ENCODE results near the gene PTPN4. TPM values are rescaled to one million over a fixed set of nuclear protein-coding genes. Genes with fewer than 3 reads are reported as not detected.

Gene PTPN4
- total RNA-seq, 1 experiment from 2014 or later = 46.8 TPM

- Mint-ChIP-seq H3K27me3 (ENCODE audit: insufficient read depth, unreplicated experiment) (no peaks in the 10 kb centered on the region), H3K4me3 (ENCODE audit: unreplicated experiment) (no peak overlapping the region), H3K27ac (ENCODE audit: unreplicated experiment) (no peak overlapping the region), H3K9me3 (ENCODE audit: unreplicated experiment) (no peaks in the 10 kb centered on the region), H3K36me3 (ENCODE audit: insufficient read depth, unreplicated experiment) (peaks cover 14% of the 10 kb centered on the region), H3K4me1 (ENCODE audit: low read depth, unreplicated experiment) (no peaks in the 10 kb centered on the region)
- H3K36me3 ChIP-seq (ENCODE audit: control insufficient read depth, insufficient read depth, low read length) = no peaks in the 10 kb centered on the region
- no peak for DNase-seq
- ChIA-PET POLR2A (no interaction called here), CTCF (no interaction called here)
- BruUV-seq (replicated peaks) = no TSS peak
- H3K27me3 ChIP-seq (replicated peaks; ENCODE audit: control insufficient read depth, insufficient read depth, low read length) = no peaks in the 10 kb centered on the region
- no peaks in the 10 kb centered on the region for H3K4me1 ChIP-seq
- no peak for TF ChIP-seq CTCF (IDR thresholded peaks at IDR 0.05; ENCODE audit: insufficient read depth in 1 of 2, low read depth in 1 of 2, low read length in 1 of 2, severe bottlenecking in 1 of 2, unreplicated experiment in 1 of 2)
- no peak overlapping the region for H3K4me3 ChIP-seq (ENCODE audit: low read depth, low read length)
- intact Hi-C loops (cut with micrococcal nuclease; ENCODE audit: unreplicated experiment) = no loop called here
- H3K9me3 ChIP-seq = no peaks in the 10 kb centered on the region
These were observed 173.1 kb downstream of the PTPN4 start for GRCh38 chr2:119932809-119933208.

- H3K4me3 ChIP-seq (ENCODE audit: low read depth, low read length) = no peak overlapping the region
- no peaks in the 10 kb centered on the region for H3K4me1 ChIP-seq
- ChIA-PET POLR2A (no interaction called here), CTCF (no interaction called here)
- H3K36me3 ChIP-seq (ENCODE audit: control insufficient read depth, insufficient read depth, low read length) = no peaks in the 10 kb centered on the region
- intact Hi-C loops (cut with micrococcal nuclease; ENCODE audit: unreplicated experiment) = no loop called here
- H3K4me3 Mint-ChIP-seq (ENCODE audit: unreplicated experiment) = no peak overlapping the region
- H3K36me3 Mint-ChIP-seq (ENCODE audit: insufficient read depth, unreplicated experiment) = peaks cover 14% of the 10 kb centered on the region
- H3K9me3 ChIP-seq = no peaks in the 10 kb centered on the region
- H3K27ac Mint-ChIP-seq (ENCODE audit: unreplicated experiment) = no peak overlapping the region
- no peak for TF ChIP-seq CTCF (IDR thresholded peaks at IDR 0.05; ENCODE audit: insufficient read depth in 1 of 2, low read depth in 1 of 2, low read length in 1 of 2, severe bottlenecking in 1 of 2, unreplicated experiment in 1 of 2)
- H3K27me3 ChIP-seq (replicated peaks; ENCODE audit: control insufficient read depth, insufficient read depth, low read length) = no peaks in the 10 kb centered on the region
- no TSS peak for BruUV-seq (replicated peaks)
- H3K27me3 Mint-ChIP-seq (ENCODE audit: insufficient read depth, unreplicated experiment) = no peaks in the 10 kb centered on the region
- no peaks in the 10 kb centered on the region for H3K4me1 Mint-ChIP-seq (ENCODE audit: low read depth, unreplicated experiment)
- no peak for DNase-seq
- H3K9me3 Mint-ChIP-seq (ENCODE audit: unreplicated experiment) = no peaks in the 10 kb centered on the region
These were observed 174.6 kb downstream of the PTPN4 start for GRCh38 chr2:119934319-119934718.

GRCh38 chr2:119937680-119938079 is 178.0 kb downstream of the PTPN4 start:
- DNase-seq = no peak
- ChIA-PET POLR2A (no interaction called here), CTCF (no interaction called here)
- no peak for TF ChIP-seq CTCF (IDR thresholded peaks at IDR 0.05; ENCODE audit: insufficient read depth in 1 of 2, low read depth in 1 of 2, low read length in 1 of 2, severe bottlenecking in 1 of 2, unreplicated experiment in 1 of 2)
- Mint-ChIP-seq H3K27ac (ENCODE audit: unreplicated experiment) (no peak overlapping the region), H3K9me3 (ENCODE audit: unreplicated experiment) (no peaks in the 10 kb centered on the region), H3K4me3 (ENCODE audit: unreplicated experiment) (no peak overlapping the region), H3K27me3 (ENCODE audit: insufficient read depth, unreplicated experiment) (no peaks in the 10 kb centered on the region), H3K36me3 (ENCODE audit: insufficient read depth, unreplicated experiment) (peaks cover 14% of the 10 kb centered on the region), H3K4me1 (ENCODE audit: low read depth, unreplicated experiment) (no peaks in the 10 kb centered on the region)
- no peaks in the 10 kb centered on the region; the same call in 1 of the 2 replicates for H3K9me3 ChIP-seq
- intact Hi-C loops (cut with micrococcal nuclease; ENCODE audit: unreplicated experiment) = no loop called here
- BruUV-seq (replicated peaks) = no TSS peak
- no peaks in the 10 kb centered on the region for H3K36me3 ChIP-seq (ENCODE audit: control insufficient read depth, insufficient read depth, low read length)
- no peaks in the 10 kb centered on the region for H3K4me1 ChIP-seq
- no peaks in the 10 kb centered on the region for H3K27me3 ChIP-seq (replicated peaks; ENCODE audit: control insufficient read depth, insufficient read depth, low read length)
- no peak overlapping the region for H3K4me3 ChIP-seq (ENCODE audit: low read depth, low read length)

All from Caco-2 (cell line).